Ectodermal cell (in vitro differentiated cells): ENCODE measurements around the gene EFCAB7.

ENCODE experiments used
- H3K27ac ChIP-seq: 2 replicates; pipeline ENCODE4 v1.7.0; 2013; ENCODE audit warnings: mild to moderate bottlenecking, low read depth, low read length; ENCODE audit not compliant: insufficient read depth, poor library complexity, severe bottlenecking
- H3K27me3 ChIP-seq: 2 replicates; pipeline ENCODE4 v1.7.0; 2013; ENCODE audit warnings: mild to moderate bottlenecking, low read length; ENCODE audit not compliant: insufficient read depth, control insufficient read depth, poor library complexity, severe bottlenecking
- H3K36me3 ChIP-seq: one replicate; pipeline ENCODE4 v1.7.0; 2013; ENCODE audit warnings: low read length; ENCODE audit not compliant: control insufficient read depth, insufficient read depth
- H3K4me1 ChIP-seq: one replicate; pipeline ENCODE4 v1.7.0; 2013; ENCODE audit warnings: low read length; ENCODE audit not compliant: control insufficient read depth, insufficient read depth
- H3K4me3 ChIP-seq: 2 replicates; pipeline ENCODE4 v1.7.0; 2013; ENCODE audit warnings: low read depth, low read length, control low read depth; ENCODE audit not compliant: insufficient read depth
- H3K9me3 ChIP-seq: 2 replicates; pipeline ENCODE4 v1.7.0; 2013; ENCODE audit warnings: mild to moderate bottlenecking, low read length, moderate library complexity; ENCODE audit not compliant: control insufficient read depth
- WGBS, 2 experiments: methylation state at CpG; one replicate each; pipeline ENCODE4 v1.1.7; 2013; ENCODE audit warnings: missing lambda C conversion rate in 2 of 2; 5-methylcytosine and 5-hydroxymethylcytosine counted together

The EFCAB7 gene

GRCh38 chr1:63619558-63619957 is 96.2 kb downstream of the EFCAB7 start:
- Histone ChIP-seq H3K9me3 (no peaks in the 10 kb centered on the region), H3K4me1 (peaks cover 15% of the 10 kb centered on the region)
- WGBS, 2 experiments: 93 to 96% methylated on average over 4 of the region's 4 CpGs

DNA sequence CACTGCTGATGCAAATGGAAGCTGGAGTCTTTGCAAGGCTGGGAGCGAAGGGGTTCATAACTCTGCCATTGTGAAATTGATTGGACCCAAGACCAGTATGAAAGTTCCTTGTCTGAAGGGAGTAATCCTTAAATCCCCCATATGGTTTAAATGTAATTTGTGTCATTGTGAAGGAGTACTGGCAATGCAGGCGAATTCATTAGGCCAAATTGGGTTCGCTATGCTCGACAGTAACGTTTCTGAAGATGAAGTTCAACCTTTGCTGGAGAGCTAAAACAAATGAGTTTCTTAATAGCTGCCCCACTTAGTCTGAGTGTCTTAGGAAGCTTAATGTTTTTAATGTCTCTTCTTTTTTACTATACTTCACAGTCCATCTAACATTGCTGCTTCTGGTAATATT is 97.3 kb downstream of the EFCAB7 start:
- no peaks in the 10 kb centered on the region for H3K36me3 ChIP-seq
- 96% methylated on average over 5 of the region's 5 CpGs for WGBS, 2 experiments

More at GRCh38 chr1:63619558-63619957, 96.2 kb downstream of the EFCAB7 start:
- Histone ChIP-seq H3K27ac (no peak overlapping the region), H3K4me3 (no peak overlapping the region), H3K36me3 (no peaks in the 10 kb centered on the region), H3K27me3 (no peaks in the 10 kb centered on the region)

DNA sequence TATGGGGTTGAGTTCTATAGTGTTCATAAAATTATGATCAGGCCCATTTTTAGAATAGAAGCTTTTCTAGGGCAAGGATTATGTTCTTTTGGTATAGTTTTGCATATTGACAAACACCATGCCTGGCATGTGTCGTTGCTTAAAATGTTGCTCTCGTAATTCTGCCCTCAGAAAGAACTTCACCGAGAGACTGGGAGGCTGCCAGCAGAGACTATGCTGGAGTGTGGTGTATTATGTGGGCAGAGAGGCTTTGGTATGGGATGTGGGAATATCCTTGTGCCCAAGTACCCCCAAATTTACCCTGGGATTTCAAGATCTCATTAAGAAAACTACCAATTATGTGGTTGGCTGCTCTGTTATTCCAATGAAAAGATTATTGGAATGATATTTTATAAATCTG is 97.8 kb downstream of the EFCAB7 start:
- Histone ChIP-seq H3K4me3 (no peak overlapping the region), H3K4me1 (peaks cover 15% of the 10 kb centered on the region), H3K27ac (no peak overlapping the region), H3K9me3 (no peaks in the 10 kb centered on the region), H3K27me3 (no peaks in the 10 kb centered on the region), H3K36me3 (no peaks in the 10 kb centered on the region)
- WGBS, 2 experiments: 95 to 99% methylated on average over 3 of the region's 3 CpGs

More for the DNA sequence above, 97.3 kb downstream of the EFCAB7 start:
- Histone ChIP-seq H3K4me3 (no peak overlapping the region), H3K9me3 (no peaks in the 10 kb centered on the region), H3K27ac (no peak overlapping the region), H3K4me1 (peaks cover 15% of the 10 kb centered on the region), H3K27me3 (no peaks in the 10 kb centered on the region)

GRCh38 chr1:63621698-63622097 is 98.4 kb downstream of the EFCAB7 start:
- no peaks in the 10 kb centered on the region for H3K36me3 ChIP-seq
- 95% methylated on average over 6 of the region's 6 CpGs for WGBS, 2 experiments
- no peaks in the 10 kb centered on the region for H3K27me3 ChIP-seq
- no peaks in the 10 kb centered on the region for H3K9me3 ChIP-seq
- no peak overlapping the region for H3K4me3 ChIP-seq
- peaks cover 15% of the 10 kb centered on the region for H3K4me1 ChIP-seq
- H3K27ac ChIP-seq: no peak overlapping the region
